NCI-H2107 (cell line): Measurements from ENCODE around the gene TP53TG5.

Source experiments
- DNase-seq: peaks from one replicate; lab custom pipeline; 2025; lab: John Stamatoyannopoulos, UW

The TP53TG5 gene

GRCh38 chr20:45323731-45324130 is 54.4 kb downstream of the TP53TG5 start:
- no peak for DNase-seq

DNA sequence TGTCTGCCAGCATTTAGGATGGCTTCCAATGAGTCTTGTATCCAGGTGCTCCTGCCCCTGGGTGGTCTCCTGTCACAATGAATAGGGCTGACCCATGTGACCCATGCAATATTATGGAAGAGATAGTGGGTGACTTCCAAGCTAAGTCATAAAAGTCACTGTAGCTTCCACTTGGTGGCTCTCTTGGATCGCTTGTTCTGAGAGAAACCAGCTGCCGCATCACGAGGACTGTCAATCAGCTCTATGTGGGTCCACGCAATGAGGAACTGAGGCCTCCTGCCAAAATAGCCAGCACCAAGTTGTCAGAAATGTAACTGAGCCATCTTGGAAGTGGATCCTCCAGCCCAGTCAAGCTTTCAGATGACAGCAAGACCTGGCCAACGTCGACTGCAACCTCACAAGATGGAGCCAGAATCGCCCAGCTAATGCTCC is 55.2 kb downstream of the TP53TG5 start:
- DNase-seq: no peak
